ENCODE results near the gene ZNF483. TPM values are rescaled to one million over a fixed set of nuclear protein-coding genes. Genes with fewer than 3 reads are reported as not detected.
"Not testable (repeated sequence)": the region's sequence is repeated elsewhere in the genome, so short reads cannot be mapped to it uniquely, and the experiment has no call there.

The ZNF483 gene
- total RNA-seq, 1 experiment from 2014 or later = 5.3 TPM

DNA sequence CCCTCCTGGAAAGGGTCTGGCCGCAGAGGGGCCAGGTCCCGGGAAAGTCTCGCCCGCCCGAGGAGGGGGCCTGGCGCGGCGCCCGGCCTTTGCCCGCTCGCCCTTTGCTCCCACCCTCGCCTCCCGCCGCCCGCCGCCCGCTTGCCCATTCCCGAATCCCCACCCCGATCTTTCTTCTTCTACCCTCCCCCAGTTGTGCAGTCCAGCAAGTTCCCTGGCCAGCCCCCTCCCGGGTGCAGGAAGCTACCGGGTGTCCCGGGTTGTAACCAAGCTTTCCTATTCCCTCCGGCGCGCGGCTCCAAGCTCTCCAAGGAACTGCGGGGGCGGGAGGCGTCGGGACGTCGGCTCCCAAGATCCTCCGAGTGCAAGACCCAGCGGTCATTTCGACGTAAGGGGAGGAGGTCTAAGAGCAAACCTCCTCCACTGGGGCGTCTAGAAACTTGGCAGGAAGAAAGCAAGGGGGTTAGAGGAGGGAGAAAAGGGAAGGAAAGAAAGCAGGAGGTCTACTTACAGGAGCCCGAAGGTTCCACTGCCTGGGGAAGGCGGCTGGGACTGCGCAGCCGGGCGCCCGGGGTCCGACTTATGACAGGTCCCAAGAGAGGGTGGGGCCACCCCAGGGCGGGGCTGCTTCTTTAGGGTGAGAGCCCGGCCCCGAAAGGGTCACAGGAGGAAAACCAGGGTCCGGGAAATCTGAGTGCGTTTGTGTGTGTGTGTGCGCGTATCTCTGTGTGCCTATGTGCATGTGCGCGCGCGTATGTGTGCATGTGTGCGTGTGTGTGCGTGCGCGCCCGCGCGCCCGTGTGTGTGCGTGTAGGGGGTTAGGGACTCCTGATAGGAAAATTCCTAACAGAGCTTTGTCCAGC is 74.3 kb downstream of the ZNF483 start, which contains the start of gene PTGR1:
TSS of gene PTGR1 (minus strand) at position 556 of the 863 bp plus-strand sequence. CDS start 2,225 bp downstream, outside the sequence.
- DNase-seq (ENCODE audit: low read depth, low spot score) = peak; percentile 83
- in situ Hi-C loops (cut with HindIII; ENCODE audit: low pct_unique_long_range_greater_than_20kb, low sequenced_read_pairs) = loop anchor here (25.0 kb wide), 1 partner anchor 88 kb away; no protein-coding TSS in a partner anchor

DNA sequence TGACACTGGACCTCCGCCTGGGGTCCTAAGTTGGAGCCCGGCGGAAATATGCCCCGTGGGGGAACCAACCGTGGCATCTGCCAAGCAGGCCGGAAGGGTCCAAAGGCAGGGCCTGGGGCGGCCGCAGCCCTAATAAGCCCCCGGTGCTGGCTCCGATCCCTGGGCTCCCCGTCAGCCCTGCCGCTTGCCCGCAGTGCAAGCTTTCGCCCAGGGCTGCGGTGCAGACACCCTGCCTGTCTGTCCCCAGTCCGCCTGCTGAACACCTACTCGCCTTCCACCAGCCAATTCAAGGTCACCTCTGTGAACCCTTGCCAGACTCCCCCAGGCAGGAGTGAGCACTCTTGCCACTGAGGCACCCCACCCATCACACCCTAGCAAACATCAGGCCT is 75.0 kb downstream of the ZNF483 start:
- in situ Hi-C loops (cut with HindIII; ENCODE audit: low pct_unique_long_range_greater_than_20kb, low sequenced_read_pairs) = loop anchor here (25.0 kb wide), 1 partner anchor 87 kb away; no protein-coding TSS in a partner anchor
- DNase-seq (ENCODE audit: low read depth, low spot score) = no peak

DNA sequence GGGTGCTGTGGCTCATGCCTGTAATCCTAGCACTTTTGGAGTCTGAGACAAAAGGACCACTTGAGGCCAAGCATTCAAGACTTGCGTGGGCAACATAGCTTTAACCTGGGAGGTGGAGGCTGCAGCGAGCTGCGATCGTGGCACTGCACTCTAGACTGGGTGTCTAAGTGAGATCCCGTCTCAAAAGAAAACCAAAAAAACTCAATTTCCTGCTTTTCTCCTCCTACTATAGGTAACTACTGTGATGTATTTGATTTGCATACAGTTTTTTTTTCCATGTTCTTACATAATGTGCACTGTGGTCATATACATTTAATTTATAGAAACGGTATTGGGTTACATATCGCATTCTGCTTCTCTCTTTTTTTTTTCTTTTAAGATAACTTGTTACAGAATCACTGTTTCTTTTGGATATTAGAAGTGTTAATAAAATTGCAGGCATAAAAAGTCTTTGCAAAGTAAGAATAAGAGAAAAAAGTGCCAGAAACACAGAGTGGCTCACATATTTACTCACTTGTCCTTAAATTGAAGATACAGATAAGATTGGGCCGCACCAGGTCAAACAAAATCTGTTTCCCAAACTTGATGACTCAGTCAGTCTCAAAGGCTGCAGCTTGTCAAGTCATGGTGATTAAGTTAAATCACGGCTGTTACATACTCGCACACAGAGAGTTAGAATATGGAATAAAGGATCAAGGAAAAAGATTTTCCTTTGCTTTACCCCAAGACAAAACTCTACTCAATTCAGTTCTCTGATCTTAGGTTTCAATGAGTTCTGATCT is 76.4 kb downstream of the ZNF483 start:
- in situ Hi-C loops (cut with HindIII; ENCODE audit: low pct_unique_long_range_greater_than_20kb, low sequenced_read_pairs) = no loop called here
- no peak for DNase-seq (ENCODE audit: low read depth, low spot score)

- DNase-seq (ENCODE audit: low read depth, low spot score) = no peak
- in situ Hi-C loops (cut with HindIII; ENCODE audit: low pct_unique_long_range_greater_than_20kb, low sequenced_read_pairs) = no loop called here
Measured at GRCh38 chr9:111603041-111603440, 78.1 kb downstream of the ZNF483 start.

- no peak for DNase-seq (ENCODE audit: low read depth, low spot score)
- in situ Hi-C loops (cut with HindIII; ENCODE audit: low pct_unique_long_range_greater_than_20kb, low sequenced_read_pairs) = no loop called here
Measured at GRCh38 chr9:111604054-111604615, 79.2 kb downstream of the ZNF483 start.

DNA sequence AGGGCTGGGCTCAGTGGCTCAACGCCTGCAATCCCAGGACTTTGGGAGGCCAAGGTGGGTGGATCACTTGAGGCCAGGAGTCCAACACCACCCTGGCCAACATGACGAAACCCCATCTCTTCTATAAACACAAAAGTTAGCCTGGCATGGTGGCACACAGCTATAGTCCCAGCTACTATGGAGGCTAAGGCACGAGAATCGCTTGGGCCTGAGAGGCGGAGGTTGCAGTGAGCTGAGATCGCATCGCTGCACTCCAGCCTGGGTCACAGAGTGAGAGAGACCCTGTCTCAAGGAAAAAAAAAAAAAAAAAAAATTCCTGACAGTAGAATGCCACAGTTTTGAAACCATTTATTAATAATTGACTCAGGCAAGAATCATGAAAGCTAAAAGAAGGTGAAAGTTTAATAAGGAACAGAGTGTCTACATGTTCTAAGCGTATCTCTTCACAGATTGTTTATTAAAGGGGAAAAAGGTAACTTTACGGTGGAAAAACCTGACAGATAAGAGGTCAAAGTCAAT is 80.1 kb downstream of the ZNF483 start:
- DNase-seq (ENCODE audit: low read depth, low spot score) = no peak
- in situ Hi-C loops (cut with HindIII; ENCODE audit: low pct_unique_long_range_greater_than_20kb, low sequenced_read_pairs) = no loop called here

GRCh38 chr9:111610149-111610548 is 85.2 kb downstream of the ZNF483 start:
- no peak for DNase-seq (ENCODE audit: low read depth, low spot score)
- in situ Hi-C loops (cut with HindIII; ENCODE audit: low pct_unique_long_range_greater_than_20kb, low sequenced_read_pairs) = no loop called here

- no peak for DNase-seq (ENCODE audit: low read depth, low spot score)
- in situ Hi-C loops (cut with HindIII; ENCODE audit: low pct_unique_long_range_greater_than_20kb, low sequenced_read_pairs) = no loop called here
Measured at GRCh38 chr9:111610845-111611244, 85.9 kb downstream of the ZNF483 start.

DNA sequence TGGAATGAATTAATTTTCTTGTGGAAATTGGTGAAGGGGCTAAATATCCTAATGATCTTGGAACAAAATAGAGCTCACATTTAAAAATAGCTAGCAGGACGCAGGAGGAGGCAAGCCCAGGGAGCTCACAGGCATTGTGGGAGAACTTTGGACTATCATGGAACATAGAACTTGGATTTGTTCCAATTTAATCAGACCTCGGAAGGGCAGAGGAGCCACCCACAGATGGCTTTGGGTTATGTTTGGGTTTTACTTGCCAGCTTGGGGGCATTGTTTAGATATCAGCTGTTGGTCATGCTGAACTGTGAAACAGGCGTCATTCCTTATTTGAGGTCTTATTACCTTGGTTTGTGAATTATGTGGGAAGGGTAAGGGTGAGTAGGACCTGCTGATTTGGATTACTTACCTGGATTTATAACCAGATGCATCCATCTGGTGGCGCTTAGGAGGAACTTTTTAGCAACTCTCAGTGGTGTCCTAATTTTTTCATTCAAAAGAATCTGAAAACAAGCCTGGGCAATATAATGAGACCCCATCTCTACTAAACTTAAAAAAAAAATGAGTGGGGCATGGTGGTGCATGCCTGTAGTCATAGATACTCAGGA is 88.6 kb downstream of the ZNF483 start:
- DNase-seq (ENCODE audit: low read depth, low spot score) = peak; percentile 16
- in situ Hi-C loops (cut with HindIII; ENCODE audit: low pct_unique_long_range_greater_than_20kb, low sequenced_read_pairs) = no loop called here

- in situ Hi-C loops (cut with HindIII; ENCODE audit: low pct_unique_long_range_greater_than_20kb, low sequenced_read_pairs) = no loop called here
- no peak for DNase-seq (ENCODE audit: low read depth, low spot score)
Measured at GRCh38 chr9:111615928-111616327, 90.9 kb downstream of the ZNF483 start.

- DNase-seq (ENCODE audit: low read depth, low spot score); in situ Hi-C loops (cut with HindIII; ENCODE audit: low pct_unique_long_range_greater_than_20kb, low sequenced_read_pairs): not testable (repeated sequence)
Measured at GRCh38 chr9:111617349-111617748, 92.4 kb downstream of the ZNF483 start.

DNA sequence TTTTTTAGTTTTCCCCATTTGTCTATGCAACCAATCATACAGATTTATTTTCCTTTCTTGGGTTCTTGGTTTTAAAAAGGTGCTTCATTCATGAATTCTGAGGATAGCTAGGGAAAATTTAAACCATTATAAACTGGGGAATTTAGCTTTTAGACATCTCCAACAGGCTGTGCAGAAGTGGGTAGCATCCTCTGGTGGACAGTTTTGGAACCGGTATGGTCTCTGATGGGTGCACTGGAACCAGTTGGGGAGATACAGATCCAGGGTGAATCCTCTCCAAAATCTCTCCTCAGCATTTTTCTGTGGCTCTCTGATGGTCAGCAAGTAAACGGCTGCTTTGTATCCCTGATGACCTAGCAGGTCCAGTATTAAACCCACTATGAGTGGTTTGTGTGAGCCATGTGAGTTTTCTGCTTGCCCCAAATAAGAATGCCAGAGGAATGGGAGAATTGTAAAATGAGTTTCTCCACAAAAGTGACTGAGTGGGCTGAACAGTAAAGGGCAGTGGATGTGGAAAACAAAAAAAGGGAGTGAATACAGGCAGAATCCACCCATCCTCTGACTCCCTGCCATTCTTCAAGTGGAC is 97.0 kb downstream of the ZNF483 start:
- peak; percentile 74 for DNase-seq (ENCODE audit: low read depth, low spot score)
- in situ Hi-C loops (cut with HindIII; ENCODE audit: low pct_unique_long_range_greater_than_20kb, low sequenced_read_pairs) = no loop called here

DNA sequence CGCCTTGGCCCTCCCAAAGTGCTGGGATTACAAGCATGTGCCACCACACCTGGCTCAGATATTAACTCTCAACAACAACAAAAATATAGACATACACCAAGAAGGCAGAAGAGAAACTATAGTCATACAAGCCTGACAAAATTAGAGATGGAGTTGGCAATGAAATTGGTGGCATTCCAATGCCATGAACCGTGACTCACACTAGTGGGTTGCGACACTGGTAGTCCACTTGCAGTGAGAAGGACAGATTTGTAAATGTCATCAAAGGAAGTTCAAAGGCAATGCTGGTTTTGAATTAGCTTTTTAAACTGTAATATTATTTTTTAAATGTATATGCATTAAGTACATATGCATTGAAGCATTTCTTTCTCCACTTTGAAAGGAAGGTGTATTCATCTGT is 97.6 kb downstream of the ZNF483 start:
- in situ Hi-C loops (cut with HindIII; ENCODE audit: low pct_unique_long_range_greater_than_20kb, low sequenced_read_pairs) = no loop called here
- peak; percentile 13 for DNase-seq (ENCODE audit: low read depth, low spot score)

Other genes starting within 250 kb of the ZNF483 start
- gene OR2K2, start 195.0 kb upstream of the ZNF483 start, total RNA-seq (2014; rRNA removed; shearing (Covaris generic)) = not detected in 2 replicates
- gene ECPAS, start 40.8 kb upstream of the ZNF483 start, total RNA-seq (2014; rRNA removed; shearing (Covaris generic)) = 54.1 and 58.0 TPM in 2 replicates
- gene PTGR1, start 74.5 kb downstream of the ZNF483 start, total RNA-seq (2014; rRNA removed; shearing (Covaris generic)) = 28.8 and 29.2 TPM in 2 replicates
- 13.1 and 16.3 TPM in 2 replicates for gene DNAJC25, start 106.2 kb downstream of the ZNF483 start, total RNA-seq (2014; rRNA removed; shearing (Covaris generic))
- 96.2 and 107 TPM in 2 replicates for gene GNG10, start 136.4 kb downstream of the ZNF483 start, total RNA-seq (2014; rRNA removed; shearing (Covaris generic))